PC-9 (cell line): ENCODE results near the gene DOCK9.

Experiments used
- CTCF ChIP-seq: fragments of 200-600 bp; sonication (generic); conservative IDR thresholded peaks from 2 replicates; pipeline ENCODE4 v1.6.1; 2017; ENCODE audit warnings: mixed run types, antibody characterized with exemption, mild to moderate bottlenecking, moderate library complexity
- EZH2 ChIP-seq: fragments of 200-600 bp; sonication (generic); IDR thresholded peaks from 2 replicates; pipeline ENCODE4 v1.8.0; 2017; ENCODE audit warnings: antibody characterized with exemption, low read depth

- TF ChIP-seq CTCF: no peak
- TF ChIP-seq EZH2: no peak
Observed at GRCh38 chr13:98776644-98777043, 201.2 kb downstream of the DOCK9 start.
